GM12878 (cell line): Measurements from ENCODE around the gene RNF130.

Source experiments
- CREM ChIP-seq: IDR thresholded peaks from 2 replicates; pipeline ENCODE4 v1.6.1; 2014; ENCODE audit warnings: antibody characterized with exemption, low read depth
- CTCF ChIP-seq, 3 experiments: IDR thresholded peaks in 2 of 3; conservative IDR thresholded peaks in 1 of 3; 2 replicates each; pipeline ENCODE4 v1.5.1; 2011; ENCODE audit warnings: low read depth in 3 of 3, low read length in 3 of 3, mild to moderate bottlenecking in 3 of 3, control low read depth in 2 of 3, moderate library complexity in 2 of 3, inconsistent platforms in 1 of 3, mixed read lengths in 1 of 3; ENCODE audit not compliant: control insufficient read depth in 2 of 3, insufficient read depth in 1 of 3; ENCODE audit errors: extremely low read depth in 1 of 3
- EZH2 ChIP-seq: IDR thresholded peaks from 2 replicates; pipeline ENCODE4 v1.6.1; 2012; ENCODE audit warnings: low read depth, mild to moderate bottlenecking, control low read depth, inconsistent platforms, low read length, borderline replicate concordance; ENCODE audit not compliant: control insufficient read depth
- JUNB ChIP-seq: IDR thresholded peaks from 2 replicates; pipeline ENCODE4 v1.6.1; 2016; ENCODE audit warnings: antibody characterized with exemption, mild to moderate bottlenecking
- MXI1 ChIP-seq: fragments of 150-350 bp; IDR thresholded peaks from 2 replicates; pipeline ENCODE4 v1.6.1; 2011; ENCODE audit warnings: low read depth, mild to moderate bottlenecking, inconsistent platforms, low read length, improper control_type of control experiment
- NRF1 ChIP-seq: conservative IDR thresholded peaks from 2 replicates; pipeline ENCODE4 v1.6.1; 2011; ENCODE audit warnings: mild to moderate bottlenecking, low read depth, low read length, improper control_type of control experiment
- POLR2A ChIP-seq: IDR thresholded peaks from 2 replicates; pipeline ENCODE4 v1.6.1; 2011; ENCODE audit warnings: low read depth, mild to moderate bottlenecking, low read length
- POLR2AphosphoS5 ChIP-seq: IDR thresholded peaks from 2 replicates; pipeline ENCODE4 v1.6.1; 2011; ENCODE audit warnings: mild to moderate bottlenecking, low read length, inconsistent platforms
- SMAD5 ChIP-seq: IDR thresholded peaks from 2 replicates; pipeline ENCODE4 v1.6.1; 2016; ENCODE audit warnings: antibody characterized with exemption, low read depth
- STAT3 ChIP-seq: IDR thresholded peaks from 2 replicates; pipeline ENCODE4 v1.6.1; 2011; ENCODE audit warnings: low read depth, low read length, improper control_type of control experiment
- ZNF207 ChIP-seq: fragments of 450-650 bp; IDR thresholded peaks from 2 replicates; pipeline ENCODE4 v1.6.1; 2014; ENCODE audit warnings: antibody characterized with exemption, mild to moderate bottlenecking, borderline replicate concordance

GRCh38 chr5:179923436-179923835 lies 148.1 kb downstream of the RNF130 start:
- TF ChIP-seq CTCF (IDR thresholded peaks at IDR 0.05 in 2 of 3, conservative IDR thresholded peaks at IDR 0.05 in 1 of 3; ENCODE audit: control insufficient read depth in 2 of 3, extremely low read depth in 1 of 3, insufficient read depth in 1 of 3, low read depth in 3 of 3, low read length in 3 of 3) (no peak), STAT3 (no peak), JUNB (no peak), NRF1 (no peak), POLR2A (no peak), ZNF207 (no peak), MXI1 (no peak), CREM (no peak), SMAD5 (no peak), POLR2AphosphoS5 (no peak), EZH2 (no peak)
